OCI-LY1 (cell line): ENCODE results near the gene GPR143.

ENCODE experiments used
- EZH2 ChIP-seq: fragments of 200-600 bp; sonication (generic), shearing (Covaris generic); IDR thresholded peaks from 2 replicates; pipeline ENCODE4 v1.8.0; 2017; ENCODE audit warnings: borderline replicate concordance, mixed run types, mild to moderate bottlenecking, antibody characterized with exemption, low read length, moderate library complexity, mixed read lengths
- TF ChIP-seq, protein P1 (sequence below): fragments of 200-600 bp; sonication (generic), shearing (Covaris generic); IDR thresholded peaks from 2 replicates; pipeline ENCODE4 v1.5.1; 2017; ENCODE audit warnings: mild to moderate bottlenecking, antibody characterized with exemption, low read length, moderate library complexity, mixed read lengths

GRCh38 chrX:9770319-9770718, 4.7 kb upstream of the GPR143 start:
- TF ChIP-seq, protein P1, sequence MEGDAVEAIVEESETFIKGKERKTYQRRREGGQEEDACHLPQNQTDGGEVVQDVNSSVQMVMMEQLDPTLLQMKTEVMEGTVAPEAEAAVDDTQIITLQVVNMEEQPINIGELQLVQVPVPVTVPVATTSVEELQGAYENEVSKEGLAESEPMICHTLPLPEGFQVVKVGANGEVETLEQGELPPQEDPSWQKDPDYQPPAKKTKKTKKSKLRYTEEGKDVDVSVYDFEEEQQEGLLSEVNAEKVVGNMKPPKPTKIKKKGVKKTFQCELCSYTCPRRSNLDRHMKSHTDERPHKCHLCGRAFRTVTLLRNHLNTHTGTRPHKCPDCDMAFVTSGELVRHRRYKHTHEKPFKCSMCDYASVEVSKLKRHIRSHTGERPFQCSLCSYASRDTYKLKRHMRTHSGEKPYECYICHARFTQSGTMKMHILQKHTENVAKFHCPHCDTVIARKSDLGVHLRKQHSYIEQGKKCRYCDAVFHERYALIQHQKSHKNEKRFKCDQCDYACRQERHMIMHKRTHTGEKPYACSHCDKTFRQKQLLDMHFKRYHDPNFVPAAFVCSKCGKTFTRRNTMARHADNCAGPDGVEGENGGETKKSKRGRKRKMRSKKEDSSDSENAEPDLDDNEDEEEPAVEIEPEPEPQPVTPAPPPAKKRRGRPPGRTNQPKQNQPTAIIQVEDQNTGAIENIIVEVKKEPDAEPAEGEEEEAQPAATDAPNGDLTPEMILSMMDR: no peak
- TF ChIP-seq EZH2: no peak
